MM.1S (cell line): Measurements from ENCODE around the gene FMOD.

Experiments used
- CTCF ChIP-seq: fragments of 300-600 bp; sonication (generic); IDR thresholded peaks from 2 replicates; pipeline ENCODE4 v1.5.1; 2016; ENCODE audit warnings: antibody characterized with exemption, low read length, mixed read lengths
- EZH2 ChIP-seq: fragments of 300-600 bp; sonication (generic); optimal IDR thresholded peaks from 2 replicates; pipeline ENCODE3; 2017; ENCODE audit warnings: low read depth, mild to moderate bottlenecking, antibody characterized with exemption, low read length, mixed read lengths

- TF ChIP-seq EZH2 = no peak
- no peak for TF ChIP-seq CTCF
These were observed 27.8 kb upstream of the FMOD start for GRCh38 chr1:203378556-203379245.
